Right lobe of liver (tissue), 6 donors: ENCODE measurements around the gene IGF2R. TPM values are rescaled to one million over a fixed set of nuclear protein-coding genes. Genes with fewer than 3 reads are reported as not detected.

Experiments
- ATAC-seq, 4 donors: fragments of 200-7000 bp; cut with Tn5 transposase; one replicate each; pipeline ENCODE4 v1.9.1; 2020; ENCODE audit warnings: mild to moderate bottlenecking in 4 of 4, moderate library complexity in 4 of 4
- DNase-seq, 3 donors: peaks; one replicate each; pipeline ENCODE4 v3.0.0-alpha.2; 2020
- H3K27ac ChIP-seq, 3 donors: fragments of 200-600 bp; one replicate each; pipeline ENCODE4 v1.8.0; 2022
- H3K27me3 ChIP-seq, 2 donors: fragments of 200-600 bp; one replicate each; pipeline ENCODE4 v1.8.0; 2022
- H3K36me3 ChIP-seq, 4 donors: fragments of 200-600 bp; sonication (generic) in 1 of 4; one replicate each; pipeline versions ENCODE4 v1.5.1 to v1.8.0; 2017 to 2022; ENCODE audit warnings: control low read depth in 1 of 4
- H3K4me1 ChIP-seq, 4 donors: fragments of 200-600 bp; sonication (generic) in 1 of 4; one replicate each; pipeline versions ENCODE4 v1.5.1 to v1.8.0; 2017 to 2022; ENCODE audit warnings: control low read depth in 1 of 4
- H3K4me3 ChIP-seq, 3 donors: fragments of 200-600 bp; one replicate each; pipeline ENCODE4 v1.8.0; 2022
- H3K9me3 ChIP-seq, 4 donors: fragments of 200-600 bp; sonication (generic) in 1 of 4; one replicate each; pipeline versions ENCODE4 v1.5.1 to v1.8.0; 2017 to 2022; ENCODE audit warnings: control low read depth in 1 of 4
- CTCF ChIP-seq, 4 donors: fragments of 200-600 bp in 3 of 4; fragments of 450-650 bp in 1 of 4; IDR thresholded peaks; one replicate each; pipeline versions ENCODE4 v1.5.1 to v1.8.0; 2016 to 2022; ENCODE audit warnings: antibody characterized with exemption in 4 of 4, mild to moderate bottlenecking in 2 of 4
- POLR2A ChIP-seq: fragments of 450-650 bp; IDR thresholded peaks from one replicate; pipeline ENCODE4 v1.6.1; 2017; ENCODE audit warnings: antibody characterized with exemption, mild to moderate bottlenecking
- WGBS: methylation state at CpG from one replicate; pipeline ENCODE4 v1.1.6; 2018; ENCODE audit warnings: low coverage, low lambda C conversion rate; ENCODE audit not compliant: insufficient coverage; ENCODE audit errors: missing lambda C conversion rate; 5-methylcytosine and 5-hydroxymethylcytosine counted together
- intact Hi-C, 2 donors: fragments of 100-400 bp; cut with DNase I; formaldehyde crosslinking; loops; one replicate each; pipeline versions ENCODE4 v1.11.2 to v1.14.1; 2022
- total RNA-seq, 6 experiments: library from RNA; depleted of rRNA in 2 of 6; stranded (reverse); fragments of >200 nt in 2 of 6; fragmentation: NEBNext Ultra II Directional in 3 of 6; extraction: Animal tissue kit (Norgen Biotek cat#: 25700) in 3 of 6; gene quantifications; one replicate each; pipeline versions ENCODE4 v1.1.0 to v1.2.4, GENCODE V29; 2016 to 2023
- donor health status: DM: no; HTN: yes; CAD: no.
- donor health status: DM: no; HTN: no; CAD: no.
- donor health status: DM: no; HTN: no; CAD: no.
- donor health status: DM: no; HTN: yes; CAD: no.
- donor health status: DM: no; HTN: yes; CAD: no.

Gene IGF2R
- total RNA-seq, 6 experiments from 2014 or later, result 50.3 to 81.0 (median 67.1) TPM

DNA sequence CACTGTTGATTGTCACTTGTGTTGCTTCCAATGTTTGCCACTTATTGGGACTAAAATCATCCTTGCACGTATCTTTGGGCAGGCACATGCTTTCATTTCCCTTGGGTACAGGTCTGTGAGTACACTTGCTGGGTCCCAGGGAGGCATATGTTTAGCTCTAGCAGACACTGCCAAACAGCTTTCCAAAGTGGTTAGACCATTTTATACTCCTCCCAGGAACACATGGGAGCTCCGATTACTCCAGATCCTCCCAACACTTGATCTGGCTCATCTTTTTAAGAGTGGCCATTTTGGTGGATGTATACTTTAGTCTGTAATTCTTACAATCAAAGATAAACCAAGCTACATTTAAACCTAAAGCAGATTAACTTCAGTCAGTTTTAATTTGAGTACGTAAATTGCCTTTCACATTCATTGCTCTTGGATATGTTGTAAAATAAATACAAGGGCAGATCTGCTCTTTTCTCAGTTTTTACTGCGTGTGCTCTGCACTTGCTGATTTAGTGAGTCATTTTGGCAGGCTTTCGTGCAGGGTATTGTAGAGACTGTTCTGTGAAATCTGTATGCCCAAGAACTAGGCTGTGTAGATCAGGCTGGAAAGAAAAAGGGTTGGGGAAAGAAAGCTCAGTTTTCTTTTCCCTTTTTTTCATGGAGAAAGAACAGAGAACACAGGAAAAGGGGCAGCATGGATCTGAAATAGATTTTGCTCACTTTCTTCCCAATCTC lies 172.3 kb downstream of the IGF2R start:
- intact Hi-C loops, result no loop called here
- 40% methylated on average over 5 of the region's 5 CpGs for WGBS
- no peak for TF ChIP-seq POLR2A
- no peak for TF ChIP-seq CTCF (IDR thresholded peaks at IDR 0.05)
- H3K4me1 ChIP-seq, result peaks cover 0 to 48% (median 28%) of the 10 kb centered on the region in 4 donors
- no peak overlapping the region for H3K4me3 ChIP-seq
- H3K27ac ChIP-seq, result peak overlapping the region; percentile 50 to 94 (median 92)
- DNase-seq, result no peak
- H3K27me3 ChIP-seq, result no peaks in the 10 kb centered on the region
- peaks cover 0 to 60% (median 15%) of the 10 kb centered on the region in 4 donors for H3K36me3 ChIP-seq
- ATAC-seq, result peak in 2 of 4 donors; percentile 16 to 49
- no peaks in the 10 kb centered on the region for H3K9me3 ChIP-seq

GRCh38 chr6:160142115-160142715 lies 173.3 kb downstream of the IGF2R start:
- peak overlapping the region; percentile 50 to 94 (median 92) for H3K27ac ChIP-seq
- H3K4me3 ChIP-seq, result no peak overlapping the region
- intact Hi-C loops, result no loop called here
- H3K4me1 ChIP-seq, result peaks cover 0 to 38% (median 23%) of the 10 kb centered on the region in 4 donors
- ATAC-seq, result peak in 2 of 4 donors; percentile 0 to 7
- no peak for TF ChIP-seq POLR2A
- no peak for TF ChIP-seq CTCF (IDR thresholded peaks at IDR 0.05)
- no peaks in the 10 kb centered on the region for H3K27me3 ChIP-seq
- WGBS, result 23% methylated on average over 6 of the region's 8 CpGs
- no peak for DNase-seq
- H3K9me3 ChIP-seq, result no peaks in the 10 kb centered on the region
- H3K36me3 ChIP-seq, result peaks cover 0 to 66% (median 16%) of the 10 kb centered on the region in 4 donors

DNA sequence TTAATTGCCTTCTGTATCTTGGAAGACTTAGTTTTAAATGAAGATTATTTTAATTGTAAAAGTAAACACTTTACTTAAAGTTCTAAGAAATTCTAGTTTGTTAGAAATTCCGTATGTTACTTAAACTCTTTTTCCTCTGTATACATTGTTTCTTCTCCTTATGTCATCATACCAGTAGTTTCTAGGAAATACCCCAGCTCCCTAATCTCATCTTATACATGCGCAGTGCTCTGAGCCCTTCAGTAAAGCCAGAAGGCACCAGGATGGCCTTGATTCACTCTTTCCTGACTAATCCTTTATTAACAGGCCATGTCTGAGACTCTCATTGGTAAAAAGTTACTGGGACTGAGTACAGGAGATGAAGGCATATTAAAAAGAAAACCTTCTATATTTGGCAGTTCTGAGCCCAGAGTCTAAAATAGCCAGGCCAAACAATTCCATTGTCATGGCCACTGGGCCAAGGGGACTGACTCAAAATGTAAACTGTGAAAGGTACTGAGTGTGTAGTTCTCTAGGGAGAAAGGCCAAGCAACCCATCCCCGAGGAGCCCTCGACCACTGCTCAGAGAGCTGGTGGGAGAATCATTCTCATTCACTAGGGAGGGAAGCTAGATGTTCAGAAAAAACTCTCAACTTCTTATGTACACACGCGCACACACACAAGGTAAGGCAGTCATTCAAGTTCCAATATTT lies 177.7 kb downstream of the IGF2R start:
- Histone ChIP-seq H3K27ac (no peak overlapping the region), H3K4me3 (no peak overlapping the region), H3K4me1 (peaks cover 0 to under 1% (median 0%) of the 10 kb centered on the region in 4 donors), H3K36me3 (peaks cover 0 to 89% (median 30%) of the 10 kb centered on the region in 4 donors), H3K27me3 (no peaks in the 10 kb centered on the region), H3K9me3 (no peaks in the 10 kb centered on the region)
- intact Hi-C loops, result no loop called here
- ATAC-seq, result no peak
- WGBS, result 90% methylated on average over 5 of the region's 6 CpGs
- DNase-seq, result no peak
- TF ChIP-seq POLR2A, result no peak
- TF ChIP-seq CTCF (IDR thresholded peaks at IDR 0.05), result no peak

DNA sequence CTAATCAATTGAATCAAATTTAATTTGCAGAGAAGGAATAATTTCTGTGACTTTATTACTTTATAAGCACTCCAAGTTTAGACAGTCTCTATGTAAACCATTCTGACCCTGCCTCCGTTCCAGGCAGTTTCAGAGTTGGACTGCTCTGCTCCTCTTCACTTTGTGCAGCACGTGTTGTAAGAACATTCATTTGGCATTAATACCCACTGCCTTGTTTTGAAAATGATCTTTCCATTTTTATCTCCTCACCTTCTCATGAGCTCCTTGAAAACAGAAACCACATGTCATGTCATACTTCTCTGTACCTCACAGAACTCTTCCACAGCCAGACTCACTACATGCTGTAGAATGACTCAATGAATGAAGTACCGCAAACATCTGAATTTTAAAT lies 178.3 kb downstream of the IGF2R start:
- Histone ChIP-seq H3K27me3 (no peaks in the 10 kb centered on the region), H3K27ac (no peak overlapping the region), H3K4me3 (no peak overlapping the region), H3K9me3 (no peaks in the 10 kb centered on the region), H3K36me3 (peaks cover 0 to 95% (median 34%) of the 10 kb centered on the region in 4 donors), H3K4me1 (no peaks in the 10 kb centered on the region)
- no peak for TF ChIP-seq POLR2A
- no peak for TF ChIP-seq CTCF (IDR thresholded peaks at IDR 0.05)
- intact Hi-C loops, result no loop called here
- DNase-seq (no peak), ATAC-seq (no peak)
- WGBS, result 72% methylated on average over 3 of the region's 3 CpGs
